ENCODE data around the gene FNDC5. TPM values are rescaled to one million over a fixed set of nuclear protein-coding genes. Genes with fewer than 3 reads are reported as not detected.

FNDC5 gene
- total and polyA plus RNA-seq, 2 of the 13 experiments (the other 11 are each of a cell fraction or from before 2014, with no cell fraction given): 1.4 to 3.1 TPM

DNA sequence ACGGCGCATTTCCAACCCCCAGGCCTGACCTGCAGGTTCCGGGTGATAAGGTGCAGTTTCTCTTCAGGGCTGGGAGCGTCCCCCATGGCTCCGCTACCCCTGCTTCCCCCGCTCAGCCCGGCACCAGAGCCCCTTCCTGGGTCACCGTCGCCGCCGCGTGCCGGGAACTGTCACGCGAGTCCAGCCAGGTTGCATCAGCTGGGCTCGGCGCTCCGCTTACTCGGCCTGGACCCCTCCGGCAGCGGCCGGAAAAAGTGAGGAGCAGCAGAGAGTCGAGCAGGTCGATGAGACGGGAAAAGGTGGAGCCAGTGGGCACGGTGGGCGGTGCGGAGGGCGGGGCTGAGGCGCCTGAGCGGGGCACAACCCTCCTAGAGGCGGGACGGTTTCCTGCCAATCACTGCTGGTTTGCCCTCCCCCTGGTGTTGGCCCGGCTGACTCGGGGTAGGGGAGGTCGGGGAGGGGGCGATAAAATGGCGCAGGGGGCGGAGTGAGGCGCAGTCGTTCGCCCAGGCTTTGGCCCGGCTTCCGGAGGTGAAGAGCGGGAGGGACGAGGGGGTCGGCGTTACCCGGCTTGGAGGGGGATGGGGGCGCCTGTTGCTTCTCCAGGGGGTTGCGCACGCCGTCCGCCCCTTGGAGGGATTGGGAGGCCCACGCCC lies 53.4 kb downstream of the FNDC5 start, which contains the start of the genes S100PBP and YARS1 (continued):
- TF ChIP-seq KDM1A (CRISPR knock-in tag; IDR thresholded peaks at IDR 0.05) (peak; percentile 78; the same call in 1 of the 2 replicates), ZNF713 (CRISPR knock-in tag; IDR thresholded peaks at IDR 0.05) (peak; percentile 78; the same call in 1 of the 2 replicates), SMAD9 (CRISPR knock-in tag; IDR thresholded peaks at IDR 0.05) (no peak), ZNF674 (CRISPR knock-in tag; IDR thresholded peaks at IDR 0.05; ENCODE audit: low read depth) (no peak), FOXC1 (CRISPR knock-in tag; IDR thresholded peaks at IDR 0.05; ENCODE audit: borderline replicate concordance) (peak; percentile 59; the same call in 1 of the 2 replicates), ZNF607 (CRISPR knock-in tag; IDR thresholded peaks at IDR 0.05; ENCODE audit: borderline replicate concordance) (no peak; the same call in 1 of the 2 replicates), ZNF383 (CRISPR knock-in tag; IDR thresholded peaks at IDR 0.05; ENCODE audit: borderline replicate concordance) (peak; percentile 76; the same call in 1 of the 2 replicates), ZNF891 (CRISPR knock-in tag; IDR thresholded peaks at IDR 0.05) (peak; percentile 81; the same call in 1 of the 2 replicates), SP4 (CRISPR knock-in tag; IDR thresholded peaks at IDR 0.05) (peak; percentile 99), MATR3 (CRISPR knock-in tag; IDR thresholded peaks at IDR 0.05) (no peak), ISL2 (CRISPR knock-in tag; IDR thresholded peaks at IDR 0.05) (peak; percentile 88), NFYC (CRISPR knock-in tag; IDR thresholded peaks at IDR 0.05) (peak; percentile 54), ZNF572 (CRISPR knock-in tag; IDR thresholded peaks at IDR 0.05) (no peak), ZNF629 (CRISPR knock-in tag; conservative IDR thresholded peaks at IDR 0.05) (no peak), ZBTB1 (CRISPR knock-in tag; IDR thresholded peaks at IDR 0.05; ENCODE audit: borderline replicate concordance) (no peak), MAZ (IDR thresholded peaks at IDR 0.05; ENCODE audit: borderline replicate concordance, low read depth, low read length) (peak; percentile 95), MAZ (CRISPR knock-in tag; IDR thresholded peaks at IDR 0.05; ENCODE audit: low read depth) (peak; percentile 98), HINFP (CRISPR knock-in tag; IDR thresholded peaks at IDR 0.05; ENCODE audit: low read depth) (peak; percentile 48; the same call in 1 of the 2 replicates), ETV5 (CRISPR knock-in tag; IDR thresholded peaks at IDR 0.05; ENCODE audit: borderline replicate concordance) (peak; percentile 93), SRY (CRISPR knock-in tag; IDR thresholded peaks at IDR 0.05) (peak; percentile 84), SRSF4 (IDR thresholded peaks at IDR 0.05; ENCODE audit: low read depth, low read length, poor library complexity, severe bottlenecking) (no peak)
- TF ChIP-seq, protein P1, sequence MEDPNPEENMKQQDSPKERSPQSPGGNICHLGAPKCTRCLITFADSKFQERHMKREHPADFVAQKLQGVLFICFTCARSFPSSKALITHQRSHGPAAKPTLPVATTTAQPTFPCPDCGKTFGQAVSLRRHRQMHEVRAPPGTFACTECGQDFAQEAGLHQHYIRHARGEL (CRISPR knock-in tag; IDR thresholded peaks at IDR 0.05): 0 out of 2 replicates have a peak, but pooled peaks have one; percentile 58
- TF ChIP-seq, protein P2, sequence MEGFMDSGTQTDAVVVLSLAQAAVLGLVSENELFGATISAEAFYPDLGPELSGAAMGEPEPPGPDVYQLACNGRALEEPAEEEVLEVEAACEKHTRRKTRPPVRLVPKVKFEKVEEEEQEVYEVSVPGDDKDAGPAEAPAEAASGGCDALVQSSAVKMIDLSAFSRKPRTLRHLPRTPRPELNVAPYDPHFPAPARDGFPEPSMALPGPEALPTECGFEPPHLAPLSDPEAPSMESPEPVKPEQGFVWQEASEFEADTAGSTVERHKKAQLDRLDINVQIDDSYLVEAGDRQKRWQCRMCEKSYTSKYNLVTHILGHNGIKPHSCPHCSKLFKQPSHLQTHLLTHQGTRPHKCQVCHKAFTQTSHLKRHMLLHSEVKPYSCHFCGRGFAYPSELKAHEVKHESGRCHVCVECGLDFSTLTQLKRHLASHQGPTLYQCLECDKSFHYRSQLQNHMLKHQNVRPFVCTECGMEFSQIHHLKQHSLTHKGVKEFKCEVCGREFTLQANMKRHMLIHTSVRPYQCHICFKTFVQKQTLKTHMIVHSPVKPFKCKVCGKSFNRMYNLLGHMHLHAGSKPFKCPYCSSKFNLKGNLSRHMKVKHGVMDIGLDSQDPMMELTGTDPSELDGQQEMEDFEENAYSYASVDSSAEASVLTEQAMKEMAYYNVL (CRISPR knock-in tag; IDR thresholded peaks at IDR 0.05; ENCODE audit: borderline replicate concordance): peak; percentile 39; the same call in 1 of the 2 replicates
- TF ChIP-seq, protein P3, sequence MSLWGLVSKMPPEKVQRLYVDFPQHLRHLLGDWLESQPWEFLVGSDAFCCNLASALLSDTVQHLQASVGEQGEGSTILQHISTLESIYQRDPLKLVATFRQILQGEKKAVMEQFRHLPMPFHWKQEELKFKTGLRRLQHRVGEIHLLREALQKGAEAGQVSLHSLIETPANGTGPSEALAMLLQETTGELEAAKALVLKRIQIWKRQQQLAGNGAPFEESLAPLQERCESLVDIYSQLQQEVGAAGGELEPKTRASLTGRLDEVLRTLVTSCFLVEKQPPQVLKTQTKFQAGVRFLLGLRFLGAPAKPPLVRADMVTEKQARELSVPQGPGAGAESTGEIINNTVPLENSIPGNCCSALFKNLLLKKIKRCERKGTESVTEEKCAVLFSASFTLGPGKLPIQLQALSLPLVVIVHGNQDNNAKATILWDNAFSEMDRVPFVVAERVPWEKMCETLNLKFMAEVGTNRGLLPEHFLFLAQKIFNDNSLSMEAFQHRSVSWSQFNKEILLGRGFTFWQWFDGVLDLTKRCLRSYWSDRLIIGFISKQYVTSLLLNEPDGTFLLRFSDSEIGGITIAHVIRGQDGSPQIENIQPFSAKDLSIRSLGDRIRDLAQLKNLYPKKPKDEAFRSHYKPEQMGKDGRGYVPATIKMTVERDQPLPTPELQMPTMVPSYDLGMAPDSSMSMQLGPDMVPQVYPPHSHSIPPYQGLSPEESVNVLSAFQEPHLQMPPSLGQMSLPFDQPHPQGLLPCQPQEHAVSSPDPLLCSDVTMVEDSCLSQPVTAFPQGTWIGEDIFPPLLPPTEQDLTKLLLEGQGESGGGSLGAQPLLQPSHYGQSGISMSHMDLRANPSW (CRISPR knock-in tag; IDR thresholded peaks at IDR 0.05; ENCODE audit: borderline replicate concordance): peak; percentile 41; the same call in 1 of the 2 replicates
